ENCODE data around the gene BMPR1B. TPM values are rescaled to one million over a fixed set of nuclear protein-coding genes. Genes with fewer than 3 reads are reported as not detected.

Gene BMPR1B
- total and polyA plus RNA-seq, 2 of the 8 experiments (the other 6 are each of a cell fraction or from before 2014, with no cell fraction given) = 0.14 to 1.1 TPM

GRCh38 chr4:94801016-94801415, 43.3 kb downstream of the BMPR1B start:
- H3K79me1 ChIP-seq (ENCODE audit: low read depth, low read length) = no peaks in the 10 kb centered on the region
- no peak overlapping the region for H2BK15ac ChIP-seq (ENCODE audit: low read length)
- H2BK20ac ChIP-seq (ENCODE audit: low read length) = no peak overlapping the region
- no peak for TF ChIP-seq HDAC2 (IDR thresholded peaks at IDR 0.05; ENCODE audit: borderline replicate concordance in 1 of 2, low read depth in 2 of 2, low read length in 2 of 2)
- no peak for TF ChIP-seq ZNF274 (IDR thresholded peaks at IDR 0.05; ENCODE audit: borderline replicate concordance, extremely low read depth, low read length)
- TF ChIP-seq YY1 (IDR thresholded peaks at IDR 0.05; ENCODE audit: low read depth, low read length) = no peak
- TF ChIP-seq HDAC6 (IDR thresholded peaks at IDR 0.05; ENCODE audit: low read depth, low read length) = no peak
- TF ChIP-seq GTF2F1 (IDR thresholded peaks at IDR 0.05; ENCODE audit: borderline replicate concordance, low read depth, low read length) = no peak
- TF ChIP-seq NANOG (IDR thresholded peaks at IDR 0.05; ENCODE audit: insufficient read depth, low read depth, low read length, poor library complexity, severe bottlenecking) = no peak
- no peak for TF ChIP-seq RNF2 (IDR thresholded peaks at IDR 0.05; ENCODE audit: borderline replicate concordance, low read depth, low read length, missing control alignments, poor library complexity, severe bottlenecking)
- no peaks in the 10 kb centered on the region for H3K4me1 ChIP-seq (replicated peaks in 1 of 4; ENCODE audit: control insufficient read depth in 3 of 4, insufficient read depth in 4 of 4, low read length in 3 of 4)
- H2BK5ac ChIP-seq (ENCODE audit: low read depth, low read length) = no peak overlapping the region
- H2BK120ac ChIP-seq (replicated peaks; ENCODE audit: low read depth, low read length) = no peak overlapping the region
- H3K56ac ChIP-seq (replicated peaks; ENCODE audit: insufficient read length, low read depth, low read length) = no peak overlapping the region
- no peak overlapping the region for H3K18ac ChIP-seq (ENCODE audit: extremely low read depth, low read length)
- POLR2A ChIA-PET (ENCODE audit: partially characterized antibody) = no interaction called here
- no peaks in the 10 kb centered on the region for H3K27me3 ChIP-seq (replicated peaks in 1 of 4; ENCODE audit: control insufficient read depth in 3 of 4, extremely low read depth in 1 of 4, insufficient read depth in 3 of 4, low read length in 3 of 4)
- H4K20me1 ChIP-seq (replicated peaks in 1 of 2; ENCODE audit: control insufficient read depth in 1 of 2, insufficient read depth in 2 of 2, low read length in 2 of 2) = no peaks in the 10 kb centered on the region
- no peak overlapping the region for H3K23ac ChIP-seq (ENCODE audit: insufficient read length)
- WGBS, 2 experiments (ENCODE audit: extremely low coverage in 1 of 2, insufficient coverage in 1 of 2, insufficient read length in 1 of 2, insufficient replicate concordance in 2 of 2, low coverage in 1 of 2, low lambda C conversion rate in 2 of 2, missing lambda C conversion rate in 1 of 2) = 86% methylated on average over 2 of the region's 2 CpGs; no CpG with 5 or more reads in 1 of the 2 experiments
- FAIRE-seq (no peak), DNase-seq (ENCODE audit: low read depth in 1 of 2, low spot score in 2 of 2) (no peak)
- H3K23me2 ChIP-seq (ENCODE audit: low read depth, low read length) = no peaks in the 10 kb centered on the region
- H3K4ac ChIP-seq (replicated peaks; ENCODE audit: insufficient read length, low read depth, low read length) = no peak overlapping the region
- H3K36me3 ChIP-seq (ENCODE audit: control insufficient read depth in 2 of 4, insufficient read depth in 4 of 4, low read length in 3 of 4) = no peaks in the 10 kb centered on the region
- H3K4me2 ChIP-seq (ENCODE audit: insufficient read depth in 1 of 2, low read depth in 2 of 2, low read length in 2 of 2) = no peak overlapping the region
- H3K27ac ChIP-seq (ENCODE audit: low read depth, low read length) = no peak overlapping the region
- no peak overlapping the region for H3K9ac ChIP-seq (replicated peaks in 1 of 4; ENCODE audit: extremely low read depth in 1 of 4, low read depth in 3 of 4, low read length in 3 of 4)
- no peak overlapping the region for H2BK12ac ChIP-seq (ENCODE audit: low read depth, low read length)
- no peak overlapping the region for H2AK5ac ChIP-seq (ENCODE audit: low read depth, low read length)
- peak overlapping the region; percentile 36 for H3K14ac ChIP-seq (ENCODE audit: insufficient read length)
- H4K8ac ChIP-seq (ENCODE audit: extremely low read depth, insufficient read depth, low read length) = no peak overlapping the region
- H3K9me3 ChIP-seq (ENCODE audit: insufficient read depth in 2 of 2, low read depth in 1 of 2, low read length in 1 of 2) = no peaks in the 10 kb centered on the region
- no peak overlapping the region for H3K4me3 ChIP-seq (ENCODE audit: extremely low read depth in 1 of 4, insufficient read depth in 2 of 4, low read depth in 3 of 4, low read length in 4 of 4)
- CTCF ChIA-PET (ENCODE audit: partially characterized antibody) = no interaction called here
- H3K79me2 ChIP-seq (ENCODE audit: control insufficient read depth in 1 of 2, insufficient read depth in 2 of 2, low read length in 2 of 2) = no peaks in the 10 kb centered on the region
- H2AFZ ChIP-seq (ENCODE audit: low read length) = no peak overlapping the region
- H4K91ac ChIP-seq (replicated peaks; ENCODE audit: insufficient read length, low read length) = no peak overlapping the region
- no peak overlapping the region for H4K5ac ChIP-seq (ENCODE audit: insufficient read length, low read depth, low read length)

Measured in H1 (cell line).